ENCODE measurements around the gene SAMMSON.

The SAMMSON gene

DNA sequence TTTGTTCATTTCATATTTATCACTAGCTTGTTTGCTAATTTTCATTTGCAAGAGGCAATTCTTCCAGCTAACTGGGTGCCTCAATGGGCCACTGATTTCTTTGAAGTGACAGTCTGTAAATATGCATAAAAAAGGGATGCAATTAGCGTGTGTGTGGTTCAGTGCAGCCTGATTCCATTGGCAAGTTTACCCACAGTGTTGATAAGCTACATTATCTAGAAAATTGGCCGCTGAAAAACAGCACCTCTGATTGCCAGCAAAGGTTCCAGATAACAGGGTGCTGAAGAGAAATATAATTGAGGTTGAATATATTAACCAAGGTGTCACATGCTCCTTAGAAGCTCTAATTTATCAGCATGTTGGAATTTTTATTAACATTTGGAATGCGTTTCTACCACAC is 76.9 kb downstream of the SAMMSON start:
- no peak overlapping the region for H3K4me3 ChIP-seq (ENCODE audit: low read length)
- TF ChIP-seq, protein P1, sequence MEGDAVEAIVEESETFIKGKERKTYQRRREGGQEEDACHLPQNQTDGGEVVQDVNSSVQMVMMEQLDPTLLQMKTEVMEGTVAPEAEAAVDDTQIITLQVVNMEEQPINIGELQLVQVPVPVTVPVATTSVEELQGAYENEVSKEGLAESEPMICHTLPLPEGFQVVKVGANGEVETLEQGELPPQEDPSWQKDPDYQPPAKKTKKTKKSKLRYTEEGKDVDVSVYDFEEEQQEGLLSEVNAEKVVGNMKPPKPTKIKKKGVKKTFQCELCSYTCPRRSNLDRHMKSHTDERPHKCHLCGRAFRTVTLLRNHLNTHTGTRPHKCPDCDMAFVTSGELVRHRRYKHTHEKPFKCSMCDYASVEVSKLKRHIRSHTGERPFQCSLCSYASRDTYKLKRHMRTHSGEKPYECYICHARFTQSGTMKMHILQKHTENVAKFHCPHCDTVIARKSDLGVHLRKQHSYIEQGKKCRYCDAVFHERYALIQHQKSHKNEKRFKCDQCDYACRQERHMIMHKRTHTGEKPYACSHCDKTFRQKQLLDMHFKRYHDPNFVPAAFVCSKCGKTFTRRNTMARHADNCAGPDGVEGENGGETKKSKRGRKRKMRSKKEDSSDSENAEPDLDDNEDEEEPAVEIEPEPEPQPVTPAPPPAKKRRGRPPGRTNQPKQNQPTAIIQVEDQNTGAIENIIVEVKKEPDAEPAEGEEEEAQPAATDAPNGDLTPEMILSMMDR (conservative IDR thresholded peaks at IDR 0.05; ENCODE audit: low read length), result no peak
- no peak for DNase-seq (ENCODE audit: low read depth)

DNA sequence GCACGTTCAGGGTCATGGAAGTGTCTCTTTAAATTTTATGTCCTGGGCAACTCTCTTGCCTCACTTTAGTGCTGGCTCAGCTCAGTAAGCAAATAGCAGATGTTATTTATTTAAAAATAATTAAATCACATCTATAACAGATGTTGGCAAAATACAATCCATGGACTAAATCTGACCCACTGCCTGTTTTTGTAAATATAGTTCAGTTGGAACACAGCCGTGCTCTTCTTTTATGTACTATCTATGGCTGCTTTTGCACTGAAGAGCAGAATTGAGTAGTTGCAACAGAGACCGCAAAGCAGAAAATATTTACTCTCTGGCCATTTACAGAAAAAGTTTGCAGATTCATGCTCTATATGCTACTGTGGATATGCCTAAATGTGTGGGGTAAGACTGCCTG is 79.2 kb downstream of the SAMMSON start:
- DNase-seq (ENCODE audit: low read depth), result no peak
- no peak overlapping the region for H3K4me3 ChIP-seq (ENCODE audit: low read length)
- TF ChIP-seq, protein P1 (conservative IDR thresholded peaks at IDR 0.05; ENCODE audit: low read length), result no peak

DNA sequence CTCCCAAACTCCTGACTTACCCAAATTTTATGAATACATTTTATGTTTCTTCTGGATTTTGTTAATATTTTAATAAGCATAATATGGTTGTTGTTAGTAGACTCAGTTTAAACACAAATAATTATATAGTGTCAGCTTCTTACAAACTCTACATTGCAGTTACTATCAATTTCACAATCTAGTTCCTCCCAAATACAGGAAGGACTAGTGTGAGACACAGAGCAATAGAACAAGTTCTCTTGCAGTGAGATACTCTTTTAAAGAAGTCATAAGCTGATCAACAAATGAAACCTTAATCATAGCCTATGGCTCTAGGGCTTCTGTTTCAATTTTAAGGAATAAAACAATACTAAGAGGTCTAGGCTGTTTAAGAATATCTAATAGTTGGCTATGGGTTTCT is 86.1 kb downstream of the SAMMSON start:
- TF ChIP-seq, protein P1 (conservative IDR thresholded peaks at IDR 0.05; ENCODE audit: low read length), result no peak
- DNase-seq (ENCODE audit: low read depth), result no peak
- H3K4me3 ChIP-seq (ENCODE audit: low read length), result no peak overlapping the region

DNA sequence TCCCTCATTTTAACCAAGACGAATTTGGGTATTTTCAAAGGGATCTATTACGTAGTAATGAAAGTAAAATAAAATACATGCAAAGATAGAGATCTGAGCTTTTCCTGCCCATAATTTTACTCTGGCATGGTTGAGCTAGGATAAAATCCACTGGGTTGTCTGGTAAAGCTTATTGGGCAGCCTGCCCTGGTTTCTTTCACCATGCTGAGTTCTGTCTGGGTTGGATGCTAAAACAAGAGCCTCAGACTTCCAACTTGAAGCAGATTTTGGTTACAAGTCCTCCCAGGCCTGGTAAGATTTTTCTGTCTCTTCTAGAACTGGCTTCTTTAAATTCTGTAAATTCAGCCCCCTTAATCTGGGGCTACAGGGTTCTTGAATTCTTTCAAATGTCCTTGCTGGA is 86.8 kb downstream of the SAMMSON start:
- TF ChIP-seq, protein P1 (conservative IDR thresholded peaks at IDR 0.05; ENCODE audit: low read length), result no peak
- DNase-seq (ENCODE audit: low read depth), result no peak
- H3K4me3 ChIP-seq (ENCODE audit: low read length), result no peak overlapping the region

DNA sequence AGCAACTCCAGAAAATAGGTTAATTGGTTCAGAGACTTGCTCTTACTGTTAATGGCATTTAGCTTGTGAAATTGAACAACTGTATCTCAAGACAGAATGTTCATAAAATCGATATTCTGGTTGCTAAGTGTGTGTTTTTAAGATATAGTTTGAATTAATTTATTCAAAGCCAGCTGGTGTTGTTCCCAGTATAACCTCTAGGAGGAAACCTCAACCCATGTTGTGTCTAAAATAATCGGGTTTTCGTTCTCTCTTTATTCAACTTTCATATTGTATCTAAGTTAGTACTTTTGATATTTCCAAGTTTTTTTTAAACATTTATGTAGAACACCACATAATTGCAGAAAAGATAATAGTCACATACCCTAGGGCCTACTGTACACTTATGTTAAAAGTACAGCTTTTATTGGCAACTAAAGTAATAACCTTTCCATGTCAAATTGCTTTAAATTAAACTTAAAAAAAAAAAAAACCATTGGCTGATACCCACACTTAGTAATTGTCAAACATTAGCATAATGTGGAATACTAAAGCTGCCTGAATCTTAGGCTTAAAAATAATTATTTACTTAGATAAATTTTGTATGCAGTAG is 90.9 kb downstream of the SAMMSON start:
- H3K4me3 ChIP-seq (ENCODE audit: low read length), result no peak overlapping the region
- TF ChIP-seq, protein P1 (conservative IDR thresholded peaks at IDR 0.05; ENCODE audit: low read length), result peak; percentile 66
- peak; percentile 14 for DNase-seq (ENCODE audit: low read depth)

DNA sequence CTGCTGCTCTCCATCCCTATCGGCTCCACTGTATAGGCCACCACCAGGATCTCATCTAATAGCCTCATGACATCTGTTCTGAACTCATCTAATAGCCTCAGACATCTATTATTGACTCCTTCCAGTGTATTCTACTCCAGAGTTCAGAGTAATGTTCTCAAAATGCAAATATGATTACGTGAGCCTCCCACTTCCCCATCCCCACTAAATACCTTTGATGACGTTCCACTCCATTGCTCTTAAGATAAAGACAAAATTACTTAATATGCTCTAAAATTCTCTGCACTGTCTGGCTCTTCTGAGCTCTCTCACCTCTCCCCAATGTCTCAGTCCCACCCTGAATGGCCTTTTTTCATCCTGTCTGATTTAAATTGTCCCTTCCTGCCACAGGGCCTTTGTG is 94.7 kb downstream of the SAMMSON start:
- TF ChIP-seq, protein P1 (conservative IDR thresholded peaks at IDR 0.05; ENCODE audit: low read length), result no peak
- no peak overlapping the region for H3K4me3 ChIP-seq (ENCODE audit: low read length)
- no peak for DNase-seq (ENCODE audit: low read depth)

DNA sequence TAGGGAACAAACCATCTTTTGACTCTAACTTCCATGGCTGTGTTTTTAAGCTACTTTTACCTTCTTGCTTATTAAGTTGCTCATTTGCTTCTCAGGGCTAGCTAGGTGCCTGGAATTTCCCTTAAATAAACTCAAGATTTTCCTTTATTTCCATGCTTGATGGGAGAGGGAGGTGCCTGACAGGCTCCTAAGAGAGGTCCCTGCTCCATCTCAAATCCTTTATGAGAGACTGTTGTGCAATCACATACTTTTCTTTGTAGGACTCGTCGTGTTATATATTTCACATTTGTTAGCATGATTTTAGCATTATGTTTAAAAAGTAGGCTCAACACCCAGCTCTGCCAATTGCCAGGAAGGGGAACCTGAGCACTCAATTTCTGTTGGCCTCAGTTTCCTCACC is 95.7 kb downstream of the SAMMSON start:
- DNase-seq (ENCODE audit: low read depth), result no peak
- H3K4me3 ChIP-seq (ENCODE audit: low read length), result no peak overlapping the region
- TF ChIP-seq, protein P1 (conservative IDR thresholded peaks at IDR 0.05; ENCODE audit: low read length), result no peak

All from AG10803 (cell line).